NT2/D1 (cell line): ENCODE measurements around the gene SGTA.

Source experiments
- DNase-seq: peaks from one replicate; pipeline ENCODE4 v3.0.0-alpha.2; 2011; ENCODE audit warnings: low read depth, low spot score
- H3K27me3 ChIP-seq: 2 replicates; pipeline ENCODE4 v1.6.0; 2011; ENCODE audit warnings: mild to moderate bottlenecking; ENCODE audit not compliant: insufficient read length, insufficient read depth
- H3K36me3 ChIP-seq: 2 replicates; pipeline ENCODE4 v1.6.1; 2011; ENCODE audit warnings: mild to moderate bottlenecking, low read length, mixed read lengths; ENCODE audit not compliant: insufficient read depth, insufficient read length
- H3K4me1 ChIP-seq: 2 replicates; pipeline ENCODE4 v1.5.1; 2011; ENCODE audit not compliant: insufficient read depth, insufficient read length
- H3K4me3 ChIP-seq: 2 replicates; pipeline ENCODE4 v1.5.1; 2011; ENCODE audit warnings: low read depth; ENCODE audit not compliant: insufficient read length
- H3K9ac ChIP-seq: 2 replicates; pipeline ENCODE4 v1.6.0; 2011; ENCODE audit warnings: low read depth; ENCODE audit not compliant: insufficient read length
- H3K9me3 ChIP-seq: 2 replicates; pipeline ENCODE4 v1.5.1; 2011; ENCODE audit warnings: mild to moderate bottlenecking, low read length; ENCODE audit not compliant: insufficient read depth
- SUZ12 ChIP-seq: IDR thresholded peaks from 2 replicates; pipeline ENCODE4 v1.6.1; 2011; ENCODE audit not compliant: insufficient read length, insufficient read depth; ENCODE audit errors: extremely low read depth
- YY1 ChIP-seq: IDR thresholded peaks from 2 replicates; pipeline ENCODE4 v1.6.1; 2011; ENCODE audit not compliant: insufficient read length, insufficient read depth
- ZNF274 ChIP-seq: IDR thresholded peaks from 2 replicates; pipeline ENCODE4 v1.6.1; 2011; ENCODE audit warnings: mild to moderate bottlenecking, low read depth, low read length

SGTA gene

DNA sequence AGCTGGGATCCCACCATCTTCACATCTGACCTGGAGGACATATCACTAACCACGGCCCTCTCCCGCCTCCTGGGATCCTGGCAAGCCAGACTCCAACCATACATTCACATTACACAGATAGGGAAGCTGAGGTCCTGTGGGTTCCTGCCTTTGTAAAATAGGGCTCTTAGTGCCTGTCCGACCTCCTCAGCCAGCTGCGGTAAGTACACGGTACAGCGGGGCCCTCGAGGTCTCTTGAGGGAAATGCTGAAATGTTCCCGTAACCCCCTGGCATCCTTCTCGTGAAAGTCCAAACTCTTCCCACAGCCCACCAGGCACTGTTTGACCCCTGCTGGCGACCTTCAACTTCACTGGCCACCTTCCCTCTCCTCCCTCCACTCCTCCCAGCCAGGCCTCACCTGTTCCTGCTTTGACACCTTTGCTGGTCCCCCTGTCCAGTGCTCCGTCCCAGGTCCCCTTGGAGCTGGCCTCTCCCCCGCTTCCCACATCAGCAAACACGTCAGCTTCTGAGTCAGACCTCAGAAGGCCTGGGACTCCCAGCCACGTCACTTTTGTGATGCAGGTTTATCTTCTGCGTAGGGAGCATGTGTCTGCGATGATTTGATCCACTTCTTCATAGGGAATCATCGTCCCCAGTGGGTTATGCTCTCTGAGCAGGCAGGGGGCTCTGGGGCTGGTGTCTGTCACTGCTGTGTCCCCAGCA lies 71.8 kb downstream of the SGTA start:
- peaks cover 4% of the 10 kb centered on the region for H3K4me1 ChIP-seq
- peaks cover 3% of the 10 kb centered on the region for H3K36me3 ChIP-seq
- no peaks in the 10 kb centered on the region for H3K27me3 ChIP-seq
- no peak overlapping the region for H3K4me3 ChIP-seq
- DNase-seq = no peak
- H3K9ac ChIP-seq = no peak overlapping the region
- TF ChIP-seq YY1 (no peak), SUZ12 (no peak), ZNF274 (no peak)
- peaks cover 10% of the 10 kb centered on the region; the same call in 1 of the 2 replicates for H3K9me3 ChIP-seq

DNA sequence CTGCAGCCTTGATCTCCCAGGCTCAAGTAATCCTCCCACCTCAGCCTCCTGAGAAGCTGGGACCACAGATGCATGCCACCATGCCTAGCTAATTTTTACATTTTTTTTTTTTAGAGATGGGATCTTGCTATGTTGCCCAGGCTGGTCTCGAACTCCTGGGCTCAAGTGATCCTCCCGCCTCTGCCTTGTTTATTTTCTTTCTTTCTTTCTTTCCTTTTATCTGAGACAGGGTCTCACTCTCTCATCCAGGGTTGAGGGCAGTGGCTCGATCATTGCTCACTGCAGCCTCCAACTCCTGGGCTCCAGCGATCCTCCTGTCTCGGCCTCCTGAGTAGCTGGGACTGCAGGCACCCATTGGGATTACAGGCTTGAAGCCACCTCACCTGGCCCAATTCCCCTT lies 76.8 kb downstream of the SGTA start:
- TF ChIP-seq YY1 (no peak), ZNF274 (no peak), SUZ12 (no peak)
- H3K27me3 ChIP-seq = no peaks in the 10 kb centered on the region
- no peaks in the 10 kb centered on the region for H3K36me3 ChIP-seq
- no peak for DNase-seq
- H3K9ac ChIP-seq = no peak overlapping the region
- no peaks in the 10 kb centered on the region for H3K9me3 ChIP-seq
- H3K4me3 ChIP-seq = no peak overlapping the region
- H3K4me1 ChIP-seq = peaks cover 1% of the 10 kb centered on the region
